Chondrocyte (in vitro differentiated cells): ENCODE results near the gene DCST1. TPM values are rescaled to one million over a fixed set of nuclear protein-coding genes. Genes with fewer than 3 reads are reported as not detected.

ENCODE experiments used
- DNase-seq: peaks from one replicate; pipeline ENCODE4 v3.0.0; 2021; ENCODE audit warnings: mixed read lengths, low spot score
- H3K27ac Mint-ChIP-seq: one replicate; pipeline ENCODE4 v1.8.0; 2021; ENCODE audit warnings: mild to moderate bottlenecking, moderate library complexity, mixed read lengths; ENCODE audit not compliant: unreplicated experiment
- H3K27me3 Mint-ChIP-seq: 2 replicates; pipeline ENCODE4 v1.8.0; 2021; ENCODE audit warnings: low read depth, mixed read lengths
- H3K36me3 Mint-ChIP-seq: 2 replicates; pipeline ENCODE4 v1.8.0; 2021; ENCODE audit warnings: low read depth, mixed read lengths
- H3K4me1 Mint-ChIP-seq: 2 replicates; pipeline ENCODE4 v1.8.0; 2021; ENCODE audit warnings: low read depth, mild to moderate bottlenecking, mixed read lengths
- H3K4me3 Mint-ChIP-seq: one replicate; pipeline ENCODE4 v1.8.0; 2021; ENCODE audit warnings: mild to moderate bottlenecking, moderate library complexity, mixed read lengths; ENCODE audit not compliant: unreplicated experiment
- H3K9me3 Mint-ChIP-seq: 2 replicates; pipeline ENCODE4 v1.8.0; 2021; ENCODE audit warnings: low read depth, mixed read lengths
- total RNA-seq: library from RNA; stranded (reverse); gene quantifications from 3 replicates; pipeline ENCODE4 v1.2.1, GENCODE V29; 2021
- TF ChIP-seq, protein P1 (sequence below): fragments of 200-600 bp; sonication (generic); IDR thresholded peaks from 2 replicates; pipeline ENCODE4 v1.5.0; 2021; ENCODE audit warnings: antibody characterized with exemption, mild to moderate bottlenecking, moderate library complexity

The DCST1 gene
- total RNA-seq, 1 donor from 2014 or later, result not detected

DNA sequence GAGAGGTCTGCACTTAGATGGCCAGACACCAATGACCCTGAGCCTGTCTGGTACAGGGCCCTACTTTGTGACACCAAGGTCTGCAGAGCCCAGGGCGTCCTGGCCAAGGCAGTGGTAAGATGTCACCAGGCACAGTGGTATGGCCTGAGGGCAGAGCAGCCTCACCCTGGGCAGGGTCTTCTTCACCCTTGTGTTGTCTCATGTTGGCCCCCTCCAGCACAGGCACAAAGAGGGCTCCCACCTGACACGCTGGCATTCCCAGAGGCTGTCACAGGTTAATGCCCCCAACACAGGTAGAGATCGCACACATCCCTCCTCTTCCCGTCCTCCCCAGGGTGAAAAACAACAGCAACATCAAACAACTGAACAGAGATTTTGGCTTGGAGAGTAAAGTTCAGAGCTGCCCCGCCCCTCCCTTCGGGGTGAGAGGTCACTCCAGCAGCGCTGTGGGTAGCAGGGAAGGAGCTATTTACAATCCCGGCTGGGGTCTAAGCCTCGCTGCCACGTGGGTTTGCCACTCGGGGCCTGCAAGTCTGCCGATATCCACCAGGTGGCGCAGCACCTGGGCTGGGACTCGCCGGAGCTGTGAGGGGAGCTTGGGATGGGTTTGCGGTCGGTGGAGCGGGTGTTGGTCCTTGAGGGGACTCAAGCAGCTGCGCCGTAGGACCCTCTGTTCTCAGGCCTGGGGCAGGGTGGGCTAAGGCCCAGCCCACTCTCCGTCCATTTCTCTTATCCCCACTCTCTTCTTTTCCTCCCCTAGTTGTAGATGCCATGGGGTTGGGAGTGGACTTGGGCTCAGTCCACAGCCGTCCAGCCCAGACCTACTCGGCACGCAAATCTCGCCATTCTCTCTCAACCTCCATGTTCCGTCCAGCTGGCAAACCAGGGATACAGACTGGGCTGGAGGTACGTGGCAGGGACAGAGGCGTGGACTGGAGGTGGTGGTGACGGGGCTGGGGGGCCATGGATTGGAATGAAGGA lies 57.7 kb downstream of the DCST1 start:
- TF ChIP-seq, protein P1, sequence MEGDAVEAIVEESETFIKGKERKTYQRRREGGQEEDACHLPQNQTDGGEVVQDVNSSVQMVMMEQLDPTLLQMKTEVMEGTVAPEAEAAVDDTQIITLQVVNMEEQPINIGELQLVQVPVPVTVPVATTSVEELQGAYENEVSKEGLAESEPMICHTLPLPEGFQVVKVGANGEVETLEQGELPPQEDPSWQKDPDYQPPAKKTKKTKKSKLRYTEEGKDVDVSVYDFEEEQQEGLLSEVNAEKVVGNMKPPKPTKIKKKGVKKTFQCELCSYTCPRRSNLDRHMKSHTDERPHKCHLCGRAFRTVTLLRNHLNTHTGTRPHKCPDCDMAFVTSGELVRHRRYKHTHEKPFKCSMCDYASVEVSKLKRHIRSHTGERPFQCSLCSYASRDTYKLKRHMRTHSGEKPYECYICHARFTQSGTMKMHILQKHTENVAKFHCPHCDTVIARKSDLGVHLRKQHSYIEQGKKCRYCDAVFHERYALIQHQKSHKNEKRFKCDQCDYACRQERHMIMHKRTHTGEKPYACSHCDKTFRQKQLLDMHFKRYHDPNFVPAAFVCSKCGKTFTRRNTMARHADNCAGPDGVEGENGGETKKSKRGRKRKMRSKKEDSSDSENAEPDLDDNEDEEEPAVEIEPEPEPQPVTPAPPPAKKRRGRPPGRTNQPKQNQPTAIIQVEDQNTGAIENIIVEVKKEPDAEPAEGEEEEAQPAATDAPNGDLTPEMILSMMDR, result peak; percentile 96
- H3K4me1 Mint-ChIP-seq, result peaks cover 36% of the 10 kb centered on the region
- DNase-seq, result no peak
- no peaks in the 10 kb centered on the region for H3K36me3 Mint-ChIP-seq
- H3K4me3 Mint-ChIP-seq, result no peak overlapping the region
- H3K27me3 Mint-ChIP-seq, result no peaks in the 10 kb centered on the region
- H3K27ac Mint-ChIP-seq, result no peak overlapping the region
- no peaks in the 10 kb centered on the region for H3K9me3 Mint-ChIP-seq

DNA sequence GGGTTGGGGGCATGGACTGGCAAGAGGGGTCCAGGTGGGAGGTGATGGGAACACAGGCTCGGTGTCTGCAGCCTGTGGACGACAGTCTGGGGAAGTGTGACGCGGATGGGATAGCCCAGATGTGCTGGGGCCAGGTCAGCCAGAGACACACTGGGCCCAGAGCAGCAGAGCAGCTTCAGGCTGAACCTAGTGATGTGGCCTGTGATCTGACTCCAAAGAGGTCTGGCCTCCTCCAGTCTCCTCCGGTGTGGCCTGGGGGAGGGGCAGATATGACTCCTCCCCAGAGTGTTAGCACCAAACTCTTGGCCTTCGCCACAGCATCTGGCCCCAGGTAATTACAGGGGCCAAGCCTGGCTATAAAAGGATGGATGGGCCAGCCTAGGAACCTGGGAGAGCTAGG lies 58.5 kb downstream of the DCST1 start:
- no peaks in the 10 kb centered on the region for H3K36me3 Mint-ChIP-seq

DNA sequence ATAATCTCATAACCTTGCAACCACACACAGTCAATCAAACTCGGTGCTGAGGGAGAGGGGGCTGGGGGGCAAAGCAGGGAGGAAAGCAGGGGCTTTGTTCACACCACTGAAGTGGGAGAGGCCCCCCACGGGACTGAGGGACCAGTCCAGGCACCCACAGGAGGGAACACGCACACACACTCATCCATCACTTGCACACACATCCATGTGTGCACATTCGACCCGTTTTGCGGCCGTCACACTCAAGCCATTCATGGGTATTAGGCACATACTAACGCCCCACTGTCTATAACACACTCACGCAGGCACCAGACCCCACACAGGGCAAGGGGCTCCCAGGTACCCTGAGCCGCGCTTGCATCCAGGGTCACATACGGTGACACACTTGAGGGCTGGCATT lies 59.0 kb downstream of the DCST1 start:
- TF ChIP-seq, protein P1, result no peak
- no peak overlapping the region for H3K27ac Mint-ChIP-seq
- H3K4me1 Mint-ChIP-seq, result peaks cover 29% of the 10 kb centered on the region
- no peaks in the 10 kb centered on the region for H3K27me3 Mint-ChIP-seq
- H3K36me3 Mint-ChIP-seq, result no peaks in the 10 kb centered on the region
- DNase-seq, result no peak
- H3K4me3 Mint-ChIP-seq, result no peak overlapping the region
- no peaks in the 10 kb centered on the region for H3K9me3 Mint-ChIP-seq

More for the DNA sequence above, 58.5 kb downstream of the DCST1 start:
- Mint-ChIP-seq H3K9me3 (no peaks in the 10 kb centered on the region), H3K27me3 (no peaks in the 10 kb centered on the region), H3K27ac (no peak overlapping the region), H3K4me3 (no peak overlapping the region), H3K4me1 (peaks cover 34% of the 10 kb centered on the region)
- TF ChIP-seq, protein P1, result no peak
- DNase-seq, result no peak

DNA sequence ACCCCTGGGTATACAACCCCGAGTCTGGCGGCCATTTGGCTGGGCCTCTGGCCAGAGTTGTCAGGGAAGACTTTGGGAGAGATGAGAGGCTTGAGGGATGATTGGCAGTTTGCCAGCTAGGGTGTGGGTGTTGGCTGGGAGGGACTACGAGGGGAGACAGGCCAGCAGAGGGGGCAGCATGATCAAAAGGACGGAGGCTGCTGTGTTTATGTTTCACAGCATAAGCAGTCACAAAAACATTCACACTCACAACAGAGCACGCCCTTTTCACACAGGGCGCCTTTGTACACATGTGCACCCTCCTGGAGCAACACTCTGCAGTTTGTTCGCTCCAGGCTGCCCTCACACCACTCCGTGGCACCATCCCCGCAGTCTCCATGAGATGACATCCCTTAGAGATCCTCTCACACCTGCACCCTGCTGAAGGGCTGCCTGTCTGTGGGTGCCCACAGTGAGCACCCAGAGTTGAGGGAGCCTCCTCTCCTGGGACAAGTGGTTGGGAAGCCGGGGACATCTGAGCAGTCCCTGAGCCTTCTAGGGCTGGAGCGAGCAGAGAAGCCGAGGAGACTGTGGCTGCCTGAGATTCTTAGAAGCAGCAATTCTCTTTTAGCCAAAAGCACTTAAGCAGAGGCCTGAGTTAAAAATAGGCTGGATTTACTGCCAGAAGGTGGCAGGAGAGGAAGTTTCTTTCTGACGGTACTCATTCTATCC lies 60.4 kb downstream of the DCST1 start:
- TF ChIP-seq, protein P1, result peak; percentile 81
- Mint-ChIP-seq H3K36me3 (no peaks in the 10 kb centered on the region), H3K27ac (peak overlapping the region; percentile 79), H3K4me1 (peaks cover 29% of the 10 kb centered on the region), H3K9me3 (no peaks in the 10 kb centered on the region), H3K27me3 (no peaks in the 10 kb centered on the region), H3K4me3 (no peak overlapping the region)
- no peak for DNase-seq

DNA sequence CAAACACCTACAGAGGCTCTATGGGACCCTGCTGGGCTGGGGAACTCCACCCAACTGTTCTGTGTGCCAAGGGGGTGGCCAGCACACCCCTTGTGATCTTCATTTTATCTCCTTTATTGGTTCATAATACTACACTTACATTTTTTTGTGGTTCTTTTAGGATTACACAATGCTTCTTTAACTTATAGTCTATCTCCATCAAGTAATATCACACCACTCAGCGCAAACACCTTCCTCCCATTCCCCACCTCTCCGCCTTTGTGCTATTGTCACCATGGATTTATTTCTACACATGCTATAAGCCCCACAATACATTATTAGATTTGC lies 61.0 kb downstream of the DCST1 start:
- Mint-ChIP-seq H3K4me1 (peaks cover 29% of the 10 kb centered on the region), H3K36me3 (no peaks in the 10 kb centered on the region), H3K27ac (no peak overlapping the region), H3K4me3 (no peak overlapping the region), H3K9me3 (no peaks in the 10 kb centered on the region), H3K27me3 (no peaks in the 10 kb centered on the region)
- TF ChIP-seq, protein P1, result peak; percentile 53
- DNase-seq, result no peak
